K562 (cell line): Measurements from ENCODE around the gene DCAF10. TPM values are rescaled to one million over a fixed set of nuclear protein-coding genes. Genes with fewer than 3 reads are reported as not detected.

Source experiments
- CHD2 ChIP-seq: IDR thresholded peaks from 2 replicates; pipeline ENCODE4 v1.6.1; 2011; ENCODE audit warnings: low read depth, low read length
- E2F5 ChIP-seq: sonication (generic); formaldehyde crosslinking; IDR thresholded peaks from 2 replicates; pipeline ENCODE4 v1.8.0; 2022; ENCODE audit warnings: mild to moderate bottlenecking, missing genetic modification reagents
- ETV1 ChIP-seq: fragments of 450-650 bp; conservative IDR thresholded peaks from 2 replicates; pipeline ENCODE4 v1.6.1; 2016; ENCODE audit warnings: missing genetic modification characterization, control low read depth, low read depth, missing compliant biosample characterization
- FOXK1 ChIP-seq: sonication (generic); formaldehyde crosslinking; IDR thresholded peaks from 2 replicates; pipeline ENCODE4 v1.8.0; 2022; ENCODE audit warnings: missing genetic modification reagents, mild to moderate bottlenecking, borderline replicate concordance
- GABPB2 ChIP-seq: fragments of 250-450 bp; sonication (Bioruptor Pico); conservative IDR thresholded peaks from 2 replicates; pipeline ENCODE4 v1.5.1; 2021; ENCODE audit warnings: mild to moderate bottlenecking
- GTF2F1 ChIP-seq: IDR thresholded peaks from 2 replicates; pipeline ENCODE4 v1.6.1; 2011; ENCODE audit warnings: low read depth, low read length, improper control_type of control experiment
- GTF3C2 ChIP-seq: IDR thresholded peaks from 3 replicates; pipeline ENCODE4 v1.6.1; 2011; ENCODE audit warnings: borderline replicate concordance, mild to moderate bottlenecking, moderate library complexity; ENCODE audit not compliant: insufficient read length; ENCODE audit errors: extremely low read depth
- LEF1 ChIP-seq: fragments of 450-650 bp; IDR thresholded peaks from 2 replicates; pipeline ENCODE4 v1.6.1; 2016; ENCODE audit warnings: mild to moderate bottlenecking
- MEIS2 ChIP-seq: fragments of 450-650 bp; IDR thresholded peaks from 2 replicates; pipeline ENCODE4 v1.6.1; 2014; ENCODE audit warnings: mild to moderate bottlenecking; ENCODE audit not compliant: partially characterized antibody
- NCOA1 ChIP-seq: fragments of 450-650 bp; IDR thresholded peaks from 2 replicates; pipeline ENCODE4 v1.6.1; 2016; ENCODE audit warnings: low read depth
- NCOA6 ChIP-seq: fragments of 450-650 bp; IDR thresholded peaks from 2 replicates; pipeline ENCODE4 v1.6.1; 2017; ENCODE audit warnings: mild to moderate bottlenecking
- NR2C2 ChIP-seq, 2 experiments: fragments of 200-800 bp in 1 of 2; sonication (Bioruptor generic) in 1 of 2; sonication (generic) in 1 of 2; formaldehyde crosslinking in 1 of 2; IDR thresholded peaks; 2 replicates each; pipeline versions ENCODE4 v1.6.1 to v1.8.0; 2016 to 2022; ENCODE audit warnings: mild to moderate bottlenecking in 1 of 2, missing compliant biosample characterization in 1 of 2, missing genetic modification characterization in 1 of 2, missing genetic modification reagents in 1 of 2
- PML ChIP-seq: IDR thresholded peaks from 2 replicates; pipeline ENCODE4 v1.6.1; 2012; ENCODE audit warnings: low read length, inconsistent platforms
- PTTG1 ChIP-seq: fragments of 450-650 bp; IDR thresholded peaks from 2 replicates; pipeline ENCODE4 v1.6.1; 2016; ENCODE audit warnings: low read depth, mild to moderate bottlenecking, missing genetic modification characterization, missing compliant biosample characterization
- RNF2 ChIP-seq: sonication (generic); IDR thresholded peaks from 2 replicates; pipeline ENCODE4 v1.6.1; 2016
- TCF7 ChIP-seq: sonication (generic); IDR thresholded peaks from 2 replicates; pipeline ENCODE4 v1.6.1; 2016; ENCODE audit warnings: antibody characterized with exemption, borderline replicate concordance
- TEAD4 ChIP-seq, 2 experiments: sonication (generic) in 1 of 2; formaldehyde crosslinking in 1 of 2; IDR thresholded peaks; 2 replicates each; pipeline versions ENCODE4 v1.6.1 to v1.8.0; 2012 to 2022; ENCODE audit warnings: borderline replicate concordance in 1 of 2, inconsistent platforms in 1 of 2, low read length in 1 of 2, mild to moderate bottlenecking in 1 of 2, missing genetic modification reagents in 1 of 2
- THAP12 ChIP-seq: fragments of 250-450 bp; sonication (Bioruptor Pico); IDR thresholded peaks from 2 replicates; pipeline ENCODE4 v1.9.0; 2021; ENCODE audit warnings: mild to moderate bottlenecking, inconsistent platforms
- THRAP3 ChIP-seq: fragments of 450-650 bp; IDR thresholded peaks from 2 replicates; pipeline ENCODE4 v1.6.1; 2016; ENCODE audit warnings: mild to moderate bottlenecking, inconsistent platforms, borderline replicate concordance
- ZBTB2 ChIP-seq: fragments of 450-650 bp; IDR thresholded peaks from 2 replicates; pipeline ENCODE4 v1.6.1; 2016; ENCODE audit warnings: antibody characterized with exemption
- ZNF282 ChIP-seq: sonication (generic); formaldehyde crosslinking; IDR thresholded peaks from 2 replicates; pipeline ENCODE4 v1.8.1; 2023; ENCODE audit warnings: missing genetic modification reagents
- ZNF324 ChIP-seq: fragments of 250-450 bp; sonication (Bioruptor Pico); IDR thresholded peaks from 2 replicates; pipeline ENCODE4 v1.4.0; 2020; ENCODE audit warnings: mild to moderate bottlenecking
- ZNF586 ChIP-seq: fragments of 450-650 bp; formaldehyde crosslinking; conservative IDR thresholded peaks from 2 replicates; pipeline ENCODE4 v1.4.0; 2020; ENCODE audit warnings: mild to moderate bottlenecking, moderate library complexity
- ZSCAN29 ChIP-seq: fragments of 450-650 bp; IDR thresholded peaks from 2 replicates; pipeline ENCODE4 v1.6.1; 2017
- polyA plus RNA-seq, 8 experiments: library from polyadenylated mRNA; depleted of rRNA in 4 of 8; stranded (reverse) in 5 of 8; unstranded in 3 of 8; fragments of >200 nt; fragmentation: Nextera tagmentation in 2 of 8; fragmentation: Illumina TruSeq in 1 of 8; extraction: Ambion mirVana in 2 of 8; extraction: Trizol in 1 of 8; gene quantifications; 2 replicates each; pipeline versions ENCODE4 v1.2.1 to v1.2.3, GENCODE V29; 2011 to 2014; ENCODE audit warnings: inconsistent platforms in 1 of 8, missing spikeins in 1 of 8
- total RNA-seq, 7 experiments: library from RNA; depleted of rRNA in 6 of 7; stranded (reverse); fragments of >200 nt in 6 of 7; fragmentation: Illumina TruSeq in 2 of 7; extraction: Trizol in 2 of 7; gene quantifications; 2 replicates each; pipeline versions ENCODE4 v1.2.1 to v1.2.3, GENCODE V29; 2011 to 2021; ENCODE audit warnings: low replicate concordance in 1 of 7

The DCAF10 gene
- total and polyA plus RNA-seq, 9 of the 15 experiments (the other 6 are each of a cell fraction or from before 2014, with no cell fraction given), result 6.8 to 40.1 (median 16.9) TPM

GRCh38 chr9:37769306-37769705 is 31.3 kb upstream of the DCAF10 start (continued):
- peak; percentile 52 for TF ChIP-seq ZBTB2
- peak; percentile 89 for TF ChIP-seq MEIS2
- TF ChIP-seq NCOA1, result no peak
- TF ChIP-seq RNF2, result peak; percentile 44; the same call in 1 of the 2 replicates
- TF ChIP-seq ZNF324, result no peak
- no peak for TF ChIP-seq ZNF282
- no peak for TF ChIP-seq FOXK1
- TF ChIP-seq GTF2F1, result no peak
- TF ChIP-seq ZNF586 (CRISPR knock-in tag), result no peak
- TF ChIP-seq TCF7, result no peak
- no peak for TF ChIP-seq ZSCAN29
- TF ChIP-seq THRAP3, result no peak
- 0 out of 2 replicates have a peak, but pooled peaks have one; percentile 14 for TF ChIP-seq ETV1 (tag)
- no peak for TF ChIP-seq PTTG1 (tag)
- TF ChIP-seq GABPB2, result no peak
- TF ChIP-seq THAP12 (CRISPR knock-in tag), result no peak
- TF ChIP-seq PML, result no peak
- TF ChIP-seq NCOA6, result no peak
- TF ChIP-seq TEAD4 (IDR thresholded peaks at IDR 0.05; ENCODE audit: low read length), result peak; percentile 67
- TF ChIP-seq TEAD4 (CRISPR knock-in tag; IDR thresholded peaks at IDR 0.05; ENCODE audit: borderline replicate concordance), result no peak
- no peak for TF ChIP-seq LEF1
- TF ChIP-seq E2F5 (CRISPR knock-in tag), result no peak
- no peak for TF ChIP-seq NR2C2 (CRISPR knock-in tag; IDR thresholded peaks at IDR 0.05)
- TF ChIP-seq NR2C2 (tag; IDR thresholded peaks at IDR 0.05), result no peak
- no peak for TF ChIP-seq CHD2
- no peak for TF ChIP-seq GTF3C2
